HG02840 (cell line): Measurements from ENCODE around the gene RAB3C.

ENCODE experiments used
- ATAC-seq: cut with Tn5 transposase; IDR thresholded peaks from one replicate; pipeline ENCODE4 v1.9.1; 2021; ENCODE audit warnings: mild to moderate bottlenecking, moderate library complexity, moderate number of reproducible peaks; ENCODE audit not compliant: unreplicated experiment, low FRiP score

The RAB3C gene

GRCh38 chr5:58763390-58763789 lies 180.5 kb downstream of the RAB3C start:
- no peak for ATAC-seq

GRCh38 chr5:58764199-58764598 lies 181.3 kb downstream of the RAB3C start:
- no peak for ATAC-seq

- ATAC-seq, result no peak
Observed at GRCh38 chr5:58765058-58765457, 182.2 kb downstream of the RAB3C start.

- ATAC-seq, result no peak
Observed at GRCh38 chr5:58767104-58767503, 184.2 kb downstream of the RAB3C start.

GRCh38 chr5:58770136-58770535 lies 187.3 kb downstream of the RAB3C start:
- no peak for ATAC-seq

GRCh38 chr5:58771796-58772195 lies 188.9 kb downstream of the RAB3C start:
- ATAC-seq, result no peak

- no peak for ATAC-seq
Observed at GRCh38 chr5:58773744-58774441, 191.0 kb downstream of the RAB3C start.

- ATAC-seq, result no peak
Observed at GRCh38 chr5:58774937-58775336, 192.1 kb downstream of the RAB3C start.

GRCh38 chr5:58775701-58776262 lies 192.9 kb downstream of the RAB3C start:
- ATAC-seq, result peak; percentile 76

- no peak for ATAC-seq
Observed at GRCh38 chr5:58776559-58776958, 193.7 kb downstream of the RAB3C start.

GRCh38 chr5:58778888-58779287 lies 196.0 kb downstream of the RAB3C start:
- no peak for ATAC-seq

GRCh38 chr5:58786035-58786434 lies 203.2 kb downstream of the RAB3C start:
- ATAC-seq, result no peak

GRCh38 chr5:58786711-58787303 lies 203.9 kb downstream of the RAB3C start:
- no peak for ATAC-seq

- no peak for ATAC-seq
Observed at GRCh38 chr5:58787987-58788386, 205.1 kb downstream of the RAB3C start.

- ATAC-seq, result no peak
Observed at GRCh38 chr5:58793888-58794657, 211.2 kb downstream of the RAB3C start.

GRCh38 chr5:58794875-58795274 lies 212.0 kb downstream of the RAB3C start:
- no peak for ATAC-seq

GRCh38 chr5:58795327-58795726 lies 212.5 kb downstream of the RAB3C start:
- ATAC-seq, result no peak

- no peak for ATAC-seq
Observed at GRCh38 chr5:58797021-58797420, 214.1 kb downstream of the RAB3C start.

GRCh38 chr5:58800356-58800755 lies 217.5 kb downstream of the RAB3C start:
- ATAC-seq, result no peak

- no peak for ATAC-seq
Observed at GRCh38 chr5:58800861-58801540, 218.1 kb downstream of the RAB3C start.

- ATAC-seq, result no peak
Observed at GRCh38 chr5:58803056-58803455, 220.2 kb downstream of the RAB3C start.
